Measurements from ENCODE around the gene C4orf17.

Gene C4orf17

DNA sequence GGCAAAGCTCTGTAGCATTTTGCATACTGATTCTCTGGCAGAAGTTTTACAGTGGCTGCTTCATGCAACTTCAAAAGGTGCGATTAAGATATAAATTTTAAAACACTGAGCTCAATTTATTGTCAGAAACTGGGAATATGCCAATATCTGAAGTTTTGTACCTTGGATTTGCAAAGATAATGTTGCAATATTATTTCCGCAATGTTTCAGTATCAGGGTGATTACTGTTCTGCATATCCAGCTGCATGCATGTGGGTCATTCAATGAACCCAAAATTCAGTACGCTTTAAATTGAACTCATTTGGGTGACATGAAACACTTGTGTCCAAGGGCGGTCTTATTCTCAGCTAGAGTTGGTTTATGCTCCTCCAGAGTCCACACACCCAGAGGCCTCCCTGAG is 26.9 kb downstream of the C4orf17 start:
- no peak for DNase-seq

GRCh38 chr4:99540277-99540939 is 29.6 kb downstream of the C4orf17 start:
- no peak for DNase-seq

DNA sequence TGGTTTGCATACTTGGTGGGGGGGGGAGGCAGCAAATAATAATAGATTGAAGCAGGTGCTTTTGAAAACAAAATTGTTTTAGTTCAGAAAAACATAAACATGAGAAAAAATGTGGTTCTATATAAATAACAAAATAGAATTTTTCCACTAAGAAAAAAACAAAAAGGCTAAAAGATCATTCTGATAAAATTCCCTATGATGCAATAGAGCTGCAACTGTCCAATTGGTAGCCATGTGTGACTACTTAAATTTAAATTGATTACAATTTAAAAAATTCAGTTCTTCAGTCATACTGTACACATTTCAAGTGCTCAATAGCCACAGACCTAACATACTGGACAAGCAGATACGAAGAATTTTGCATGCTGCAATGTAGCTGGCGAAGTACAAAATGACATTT is 42.1 kb downstream of the C4orf17 start:
- no peak for DNase-seq

- DNase-seq, result peak; percentile 95
Observed at GRCh38 chr4:99563310-99564186, 52.7 kb downstream of the C4orf17 start, which contains the start of gene TRMT10A. TSS of gene TRMT10A (minus strand) at chr4:99564039. CDS start at chr4:99559338, 4,701 bp downstream.

- DNase-seq, result no peak
Observed at GRCh38 chr4:99564921-99565320, 54.1 kb downstream of the C4orf17 start.

- no peak for DNase-seq
Observed at GRCh38 chr4:99571883-99572282, 61.1 kb downstream of the C4orf17 start.

GRCh38 chr4:99572527-99573240 is 61.9 kb downstream of the C4orf17 start:
- DNase-seq, result no peak

GRCh38 chr4:99573735-99574368 is 63.0 kb downstream of the C4orf17 start:
- no peak for DNase-seq

GRCh38 chr4:99574530-99575324 is 63.9 kb downstream of the C4orf17 start, which contains the start of gene MTTP:
TSS of gene MTTP (plus strand) at chr4:99574824. CDS start at chr4:99574910, 86 bp downstream.
- no peak for DNase-seq

DNA sequence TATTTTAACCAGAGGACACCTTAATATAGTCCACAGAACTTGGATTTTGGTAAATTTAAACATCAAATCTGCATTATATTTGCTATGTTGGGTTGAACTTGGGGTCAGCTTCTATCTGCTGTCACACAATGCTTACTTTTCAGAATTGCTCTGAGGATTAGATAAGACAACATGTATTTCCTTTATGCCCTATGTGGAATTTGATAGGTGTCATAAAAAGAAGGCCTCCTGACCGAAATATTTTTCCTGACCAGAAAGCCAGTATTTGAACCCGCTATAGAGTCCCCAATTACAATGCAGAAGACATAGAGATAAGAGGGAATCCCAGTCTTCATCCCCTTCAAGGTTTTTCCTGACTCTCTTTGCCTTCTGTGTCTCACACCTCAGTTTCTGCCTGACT is 67.9 kb downstream of the C4orf17 start:
- DNase-seq, result no peak

DNA sequence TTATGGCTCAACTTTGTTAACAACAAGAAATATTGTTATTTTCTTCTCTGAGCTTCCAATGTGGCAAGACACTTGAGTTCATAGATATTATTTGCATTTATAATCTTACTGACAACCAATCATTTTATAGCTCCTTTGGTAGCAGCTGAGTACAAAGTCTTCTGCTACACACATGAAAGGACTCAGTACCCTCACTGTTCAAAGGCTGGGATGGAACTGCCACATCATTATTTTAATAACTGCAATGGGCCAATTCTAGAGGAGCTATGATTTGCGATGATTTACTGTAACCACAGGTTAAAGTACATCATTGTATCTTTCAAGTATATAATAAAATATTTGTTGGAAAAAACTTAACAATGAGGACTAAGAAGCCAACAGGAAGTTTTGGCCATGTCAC is 74.7 kb downstream of the C4orf17 start:
- no peak for DNase-seq

DNA sequence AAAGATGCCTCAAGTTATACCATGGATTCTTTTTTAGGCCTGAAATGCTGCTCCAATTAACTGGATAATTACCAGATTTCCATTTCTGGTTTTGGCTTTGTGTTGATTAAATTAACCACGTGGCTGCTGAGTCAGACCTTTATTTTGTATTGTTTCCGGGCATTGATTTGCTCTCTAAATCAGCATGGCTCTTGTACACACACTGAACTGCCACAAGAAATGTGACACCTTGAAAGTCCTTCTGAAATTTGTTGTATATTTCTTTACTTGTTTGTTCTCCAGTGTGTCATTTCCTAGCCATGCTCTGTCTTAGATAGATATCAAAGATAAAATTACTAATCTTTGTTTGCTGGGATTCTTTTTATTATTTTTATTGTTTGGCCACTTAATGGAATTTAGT is 75.5 kb downstream of the C4orf17 start:
- no peak for DNase-seq

DNA sequence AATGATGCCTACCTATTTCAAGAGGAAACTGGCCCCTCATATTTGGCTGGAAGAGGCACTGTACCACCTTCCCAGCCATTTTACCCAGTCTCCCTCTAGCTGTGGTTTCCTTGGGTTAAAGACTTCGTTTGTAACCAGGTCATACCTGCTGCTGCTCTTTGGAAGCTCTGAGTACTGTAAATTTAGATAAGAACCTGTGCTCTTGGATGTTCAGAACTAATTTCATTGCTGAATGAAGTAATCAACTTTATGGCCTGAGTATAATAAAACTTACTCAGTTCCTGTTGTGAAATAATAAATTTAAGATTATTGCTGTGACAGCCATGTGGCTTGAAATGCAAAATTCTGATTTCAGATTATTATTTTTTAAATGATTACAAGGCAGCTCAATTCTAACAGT is 76.0 kb downstream of the C4orf17 start:
- DNase-seq, result no peak

GRCh38 chr4:99587309-99587708 is 76.5 kb downstream of the C4orf17 start:
- no peak for DNase-seq

DNA sequence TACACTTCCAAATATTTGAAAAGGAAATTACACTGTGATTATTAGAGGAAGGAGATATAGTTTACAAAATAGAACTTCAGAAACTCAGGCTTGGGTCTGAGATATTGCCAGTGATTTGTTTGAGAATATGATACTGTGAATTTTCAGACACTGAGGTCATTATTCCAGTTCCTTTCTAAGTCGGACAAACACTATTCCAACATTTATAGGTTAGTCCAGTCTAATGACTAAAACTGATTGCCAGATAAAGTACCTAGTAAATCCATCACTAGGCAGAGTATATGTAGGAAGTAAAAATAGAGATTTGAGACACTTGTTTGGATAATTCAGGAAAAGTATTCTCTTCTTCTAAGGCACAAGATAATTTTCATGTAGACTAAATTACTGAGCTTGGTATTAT is 77.0 kb downstream of the C4orf17 start:
- no peak for DNase-seq

DNA sequence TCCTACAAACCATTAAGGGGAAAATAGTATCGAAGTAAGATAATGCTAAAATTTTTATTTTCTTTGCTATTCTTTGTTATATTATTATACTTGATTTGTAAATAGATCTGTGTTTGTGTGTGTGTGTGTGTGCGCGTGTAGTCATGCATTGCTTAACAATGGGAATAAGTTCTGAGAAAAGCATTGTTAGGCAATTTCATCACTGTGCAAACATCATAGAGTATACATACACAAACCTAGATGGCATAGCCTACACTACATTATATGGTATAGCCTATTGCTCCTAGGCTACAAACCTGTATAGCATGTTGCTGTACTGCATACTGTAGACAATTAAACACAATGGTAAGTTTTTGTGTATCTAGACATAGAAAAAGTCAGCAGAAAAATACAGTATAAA is 80.9 kb downstream of the C4orf17 start:
- no peak for DNase-seq

Measured in CD4-positive, alpha-beta T cell treated with Interleukin-21 for 1 hour (primary cell).